ENCODE measurements around the gene CCDC88C.

The CCDC88C gene

DNA sequence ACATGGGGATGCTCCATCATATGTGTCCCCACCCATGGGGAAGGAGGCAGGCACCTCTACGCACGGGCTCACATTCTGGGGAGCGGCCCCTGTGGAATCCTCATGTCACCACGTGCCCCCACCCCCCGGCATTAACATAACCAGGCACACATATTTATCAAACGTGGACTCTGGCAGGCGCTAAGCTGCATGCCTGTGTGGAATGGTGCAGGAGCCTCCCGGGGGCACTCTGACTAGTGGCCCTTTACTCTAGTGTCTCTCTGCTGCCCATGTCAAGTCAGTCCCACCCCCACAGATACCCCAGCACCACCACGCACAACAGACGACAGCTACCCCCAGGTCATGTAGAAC lies 66.1 kb downstream of the CCDC88C start:
- no peaks in the 10 kb centered on the region for H3K27me3 ChIP-seq (ENCODE audit: insufficient read depth, low read length)
- H3K79me2 ChIP-seq (ENCODE audit: control insufficient read depth, insufficient read depth, low read length, unreplicated experiment), result no peaks in the 10 kb centered on the region
- no peak overlapping the region for H2AFZ ChIP-seq (ENCODE audit: low read length, unreplicated experiment)
- H3K36me3 ChIP-seq (ENCODE audit: insufficient read depth, low read length), result no peaks in the 10 kb centered on the region
- H3K4me3 ChIP-seq (ENCODE audit: low read depth, low read length), result no peak overlapping the region
- H3K4me1 ChIP-seq (ENCODE audit: control insufficient read depth, insufficient read depth, low read length, unreplicated experiment), result peaks cover 12% of the 10 kb centered on the region
- H3K27ac ChIP-seq (ENCODE audit: low read depth, low read length), result no peak overlapping the region

DNA sequence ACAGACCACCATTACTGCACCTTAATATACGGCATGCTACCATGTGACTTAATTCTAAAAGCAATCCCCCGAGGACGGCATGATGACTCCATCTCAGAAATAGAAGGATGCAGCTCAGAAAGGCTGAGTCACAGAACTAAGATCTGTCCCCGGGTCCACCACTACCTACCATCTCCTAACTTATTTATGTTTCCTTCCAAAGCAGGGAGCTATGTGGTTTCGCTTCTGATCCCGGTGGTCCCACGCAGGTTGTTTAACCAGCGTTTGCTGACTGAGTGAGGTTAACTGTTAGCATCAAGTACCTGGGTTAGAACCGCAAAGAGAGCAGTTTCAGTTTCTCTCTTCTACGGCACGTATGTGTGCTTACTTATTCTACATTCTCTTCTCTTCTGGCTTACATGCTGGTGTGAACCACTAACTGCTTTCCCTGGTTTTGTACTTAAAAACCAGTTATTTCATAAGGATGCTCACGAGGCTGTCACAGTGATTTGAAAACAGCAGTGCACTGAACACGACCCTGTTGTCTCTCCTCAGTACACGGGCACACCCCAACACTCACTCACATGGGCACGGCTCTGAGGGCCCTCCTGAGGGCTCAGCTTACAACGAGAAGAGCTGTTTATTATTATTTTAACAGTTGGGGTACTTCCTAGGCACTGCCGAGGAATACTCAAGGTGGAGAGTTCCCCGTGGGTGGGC lies 66.7 kb downstream of the CCDC88C start:
- Histone ChIP-seq H3K27ac (ENCODE audit: low read depth, low read length) (no peak overlapping the region), H2AFZ (ENCODE audit: low read length, unreplicated experiment) (no peak overlapping the region), H3K79me2 (ENCODE audit: control insufficient read depth, insufficient read depth, low read length, unreplicated experiment) (no peaks in the 10 kb centered on the region), H3K27me3 (ENCODE audit: insufficient read depth, low read length) (no peaks in the 10 kb centered on the region), H3K4me1 (ENCODE audit: control insufficient read depth, insufficient read depth, low read length, unreplicated experiment) (peaks cover 16% of the 10 kb centered on the region), H3K4me3 (ENCODE audit: low read depth, low read length) (no peak overlapping the region), H3K36me3 (ENCODE audit: insufficient read depth, low read length) (no peaks in the 10 kb centered on the region)

DNA sequence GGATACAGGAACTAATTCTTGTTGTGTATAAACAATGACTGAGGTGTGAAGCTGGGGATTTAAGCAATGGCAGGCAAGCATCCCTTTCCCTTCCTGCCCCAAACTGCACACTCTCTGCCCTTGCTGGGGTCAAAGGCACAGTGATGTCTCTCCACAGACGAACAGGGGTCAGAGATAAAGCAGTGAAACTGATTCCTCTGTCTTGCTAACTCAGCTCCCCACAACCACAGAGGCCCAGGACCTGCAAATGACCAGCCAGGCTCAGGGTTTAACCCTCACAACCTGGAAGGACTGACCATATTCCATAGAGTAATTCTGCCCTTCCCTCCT lies 67.2 kb downstream of the CCDC88C start:
- no peak overlapping the region for H3K4me3 ChIP-seq (ENCODE audit: low read depth, low read length)
- H3K4me1 ChIP-seq (ENCODE audit: control insufficient read depth, insufficient read depth, low read length, unreplicated experiment), result peaks cover 17% of the 10 kb centered on the region
- H3K36me3 ChIP-seq (ENCODE audit: insufficient read depth, low read length), result no peaks in the 10 kb centered on the region
- no peaks in the 10 kb centered on the region for H3K27me3 ChIP-seq (ENCODE audit: insufficient read depth, low read length)
- H3K27ac ChIP-seq (ENCODE audit: low read depth, low read length), result no peak overlapping the region
- no peaks in the 10 kb centered on the region for H3K79me2 ChIP-seq (ENCODE audit: control insufficient read depth, insufficient read depth, low read length, unreplicated experiment)
- no peak overlapping the region for H2AFZ ChIP-seq (ENCODE audit: low read length, unreplicated experiment)

GRCh38 chr14:91349481-91350074 lies 68.0 kb downstream of the CCDC88C start:
- H3K36me3 ChIP-seq (ENCODE audit: insufficient read depth, low read length), result no peaks in the 10 kb centered on the region
- H2AFZ ChIP-seq (ENCODE audit: low read length, unreplicated experiment), result no peak overlapping the region
- no peak overlapping the region for H3K27ac ChIP-seq (ENCODE audit: low read depth, low read length)
- peaks cover 17% of the 10 kb centered on the region for H3K4me1 ChIP-seq (ENCODE audit: control insufficient read depth, insufficient read depth, low read length, unreplicated experiment)
- H3K27me3 ChIP-seq (ENCODE audit: insufficient read depth, low read length), result no peaks in the 10 kb centered on the region
- no peaks in the 10 kb centered on the region for H3K79me2 ChIP-seq (ENCODE audit: control insufficient read depth, insufficient read depth, low read length, unreplicated experiment)
- H3K4me3 ChIP-seq (ENCODE audit: low read depth, low read length), result no peak overlapping the region

DNA sequence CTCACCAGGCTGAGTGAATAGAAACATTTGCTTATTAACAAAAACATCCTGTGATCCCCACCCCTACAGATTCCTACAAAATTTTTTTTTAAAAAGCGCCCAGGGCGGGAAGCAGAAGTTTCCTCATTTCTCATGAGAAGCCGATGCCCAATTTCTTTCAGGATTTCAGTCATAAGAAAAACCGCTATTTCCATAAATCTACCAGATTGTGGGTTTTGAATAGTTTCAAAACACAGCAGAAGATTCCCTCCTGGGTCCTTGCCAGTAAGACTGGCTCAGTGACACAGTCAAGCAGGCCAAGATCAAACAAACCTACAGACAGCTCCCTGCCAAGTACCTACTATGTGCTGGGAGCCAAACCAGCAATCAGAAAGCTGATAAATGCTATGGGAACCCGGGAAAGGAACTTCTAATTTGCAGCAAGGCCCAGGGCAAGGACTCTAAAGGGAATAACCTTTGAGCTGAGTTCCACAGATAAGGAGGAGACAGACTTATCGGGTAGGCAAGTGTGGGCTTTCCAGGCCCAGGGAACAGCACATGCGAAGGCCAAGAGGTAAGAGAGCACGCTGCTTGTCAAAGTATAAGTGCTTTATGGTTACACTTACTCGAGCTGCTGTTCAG lies 68.7 kb downstream of the CCDC88C start:
- H3K4me3 ChIP-seq (ENCODE audit: low read depth, low read length), result no peak overlapping the region
- no peak overlapping the region for H3K27ac ChIP-seq (ENCODE audit: low read depth, low read length)
- H3K4me1 ChIP-seq (ENCODE audit: control insufficient read depth, insufficient read depth, low read length, unreplicated experiment), result peaks cover 17% of the 10 kb centered on the region
- H3K36me3 ChIP-seq (ENCODE audit: insufficient read depth, low read length), result no peaks in the 10 kb centered on the region
- no peaks in the 10 kb centered on the region for H3K79me2 ChIP-seq (ENCODE audit: control insufficient read depth, insufficient read depth, low read length, unreplicated experiment)
- H2AFZ ChIP-seq (ENCODE audit: low read length, unreplicated experiment), result no peak overlapping the region
- no peaks in the 10 kb centered on the region for H3K27me3 ChIP-seq (ENCODE audit: insufficient read depth, low read length)

DNA sequence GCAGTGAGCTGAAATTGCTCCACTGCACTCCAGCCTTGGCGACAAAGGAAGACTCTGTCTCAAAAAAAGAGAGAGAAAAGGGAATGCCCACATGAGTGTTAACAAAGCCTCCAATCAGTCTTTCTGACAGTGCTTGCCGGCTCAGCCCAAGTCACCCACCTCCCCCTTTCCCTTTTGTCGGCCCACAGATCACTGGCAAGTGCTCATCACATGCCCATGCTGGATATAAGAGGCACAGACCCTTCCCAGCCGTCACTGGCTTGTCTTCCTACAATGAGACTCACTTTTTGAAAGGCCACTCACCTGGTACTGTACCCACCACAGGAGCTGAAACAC lies 70.8 kb downstream of the CCDC88C start:
- Histone ChIP-seq H3K27ac (ENCODE audit: low read depth, low read length) (no peak overlapping the region), H3K4me3 (ENCODE audit: low read depth, low read length) (no peak overlapping the region), H3K4me1 (ENCODE audit: control insufficient read depth, insufficient read depth, low read length, unreplicated experiment) (peaks cover 17% of the 10 kb centered on the region), H3K36me3 (ENCODE audit: insufficient read depth, low read length) (no peaks in the 10 kb centered on the region), H3K79me2 (ENCODE audit: control insufficient read depth, insufficient read depth, low read length, unreplicated experiment) (no peaks in the 10 kb centered on the region), H3K27me3 (ENCODE audit: insufficient read depth, low read length) (no peaks in the 10 kb centered on the region), H2AFZ (ENCODE audit: low read length, unreplicated experiment) (no peak overlapping the region)

DNA sequence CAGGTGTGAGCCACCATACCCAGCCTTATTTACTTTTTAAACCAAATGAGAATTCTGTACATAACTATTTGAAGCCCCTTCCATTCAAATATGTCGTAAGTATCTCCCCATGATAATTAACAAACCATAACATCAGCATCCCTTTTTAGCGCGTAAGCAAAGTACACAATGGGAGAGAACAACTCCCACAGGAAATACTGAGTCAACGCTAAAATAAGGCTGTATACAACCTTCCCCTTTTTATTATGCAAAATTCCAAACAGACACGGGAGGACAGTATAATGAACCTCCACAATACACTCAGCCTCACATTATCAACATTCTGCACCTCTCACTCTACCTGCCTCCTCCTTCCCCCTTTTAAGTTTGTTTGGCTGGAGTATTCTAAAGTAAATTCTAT lies 73.5 kb downstream of the CCDC88C start:
- Histone ChIP-seq H3K27ac (ENCODE audit: low read depth, low read length) (no peak overlapping the region), H2AFZ (ENCODE audit: low read length, unreplicated experiment) (no peak overlapping the region), H3K4me1 (ENCODE audit: control insufficient read depth, insufficient read depth, low read length, unreplicated experiment) (peaks cover 10% of the 10 kb centered on the region), H3K27me3 (ENCODE audit: insufficient read depth, low read length) (no peaks in the 10 kb centered on the region), H3K36me3 (ENCODE audit: insufficient read depth, low read length) (no peaks in the 10 kb centered on the region), H3K4me3 (ENCODE audit: low read depth, low read length) (no peak overlapping the region), H3K79me2 (ENCODE audit: control insufficient read depth, insufficient read depth, low read length, unreplicated experiment) (no peaks in the 10 kb centered on the region)

DNA sequence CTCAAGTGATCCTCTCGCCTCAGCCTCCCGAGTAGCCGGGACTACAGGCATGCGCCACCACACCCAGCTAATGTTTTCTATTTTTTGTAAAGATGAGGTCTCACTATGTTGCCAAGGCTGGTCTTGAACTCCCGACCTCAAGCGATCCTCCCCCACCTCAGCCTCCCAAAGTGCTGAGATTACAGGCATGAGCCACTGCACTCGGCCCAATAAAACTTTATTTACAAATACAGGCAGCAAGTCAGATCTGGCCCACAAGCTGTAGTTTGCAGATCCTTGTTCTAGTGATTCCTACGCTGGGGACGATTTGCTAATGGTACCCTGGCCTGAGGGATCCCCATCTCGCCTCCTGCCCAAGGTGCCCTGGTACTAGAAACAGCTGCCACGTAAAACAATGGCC lies 74.6 kb downstream of the CCDC88C start:
- Histone ChIP-seq H3K4me3 (ENCODE audit: low read depth, low read length) (no peak overlapping the region), H3K4me1 (ENCODE audit: control insufficient read depth, insufficient read depth, low read length, unreplicated experiment) (peaks cover 10% of the 10 kb centered on the region), H2AFZ (ENCODE audit: low read length, unreplicated experiment) (no peak overlapping the region), H3K79me2 (ENCODE audit: control insufficient read depth, insufficient read depth, low read length, unreplicated experiment) (no peaks in the 10 kb centered on the region), H3K27ac (ENCODE audit: low read depth, low read length) (no peak overlapping the region), H3K27me3 (ENCODE audit: insufficient read depth, low read length) (no peaks in the 10 kb centered on the region), H3K36me3 (ENCODE audit: insufficient read depth, low read length) (no peaks in the 10 kb centered on the region)

DNA sequence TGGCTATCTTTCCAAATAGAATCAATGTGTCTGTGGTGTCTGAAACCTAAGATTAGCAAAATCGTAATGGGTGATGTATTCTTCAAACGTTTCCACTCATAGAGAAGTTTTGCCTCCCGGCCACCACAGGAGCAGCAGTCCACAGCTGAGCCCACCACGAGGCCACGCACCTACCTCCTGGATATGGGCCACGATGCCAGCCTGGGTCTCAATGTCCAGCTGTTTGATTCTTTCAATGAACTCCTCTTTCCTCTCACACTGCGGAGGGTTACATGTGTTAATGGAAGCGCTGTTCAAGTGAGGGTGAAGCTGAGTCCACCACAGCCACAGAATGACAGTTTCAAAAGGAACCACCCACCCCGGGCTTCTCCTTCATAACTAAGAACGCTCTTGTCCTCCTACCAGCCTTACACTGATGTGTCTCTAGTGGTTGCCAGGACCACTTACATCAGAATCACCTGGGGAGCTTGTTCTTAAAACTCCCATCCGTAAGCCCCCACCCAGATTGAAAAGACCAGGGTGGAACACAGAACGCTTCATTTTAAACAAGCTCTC lies 75.3 kb downstream of the CCDC88C start:
- no peaks in the 10 kb centered on the region for H3K27me3 ChIP-seq (ENCODE audit: insufficient read depth, low read length)
- no peak overlapping the region for H3K4me3 ChIP-seq (ENCODE audit: low read depth, low read length)
- H3K36me3 ChIP-seq (ENCODE audit: insufficient read depth, low read length), result no peaks in the 10 kb centered on the region
- H3K27ac ChIP-seq (ENCODE audit: low read depth, low read length), result no peak overlapping the region
- no peaks in the 10 kb centered on the region for H3K79me2 ChIP-seq (ENCODE audit: control insufficient read depth, insufficient read depth, low read length, unreplicated experiment)
- peaks cover 10% of the 10 kb centered on the region for H3K4me1 ChIP-seq (ENCODE audit: control insufficient read depth, insufficient read depth, low read length, unreplicated experiment)
- no peak overlapping the region for H2AFZ ChIP-seq (ENCODE audit: low read length, unreplicated experiment)

DNA sequence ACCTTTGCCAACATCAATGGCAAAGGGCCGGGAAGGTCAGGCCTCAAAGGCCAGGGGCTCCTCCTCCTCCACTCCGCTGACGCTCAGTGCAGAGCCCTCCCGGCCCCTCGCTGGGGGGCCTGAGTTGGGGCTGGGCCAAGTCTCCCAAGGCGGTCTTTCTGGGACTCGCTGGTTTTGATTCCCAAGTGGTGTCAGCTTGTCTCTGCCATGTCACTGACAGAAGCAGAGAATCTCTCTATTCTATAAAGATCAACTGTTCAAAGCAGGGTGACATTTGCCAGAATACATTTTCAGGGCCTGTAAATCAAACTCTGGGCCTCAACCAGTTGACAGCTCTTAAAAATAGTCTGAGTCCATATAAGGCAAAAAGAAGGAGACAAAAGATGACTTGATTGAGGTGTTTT lies 75.9 kb downstream of the CCDC88C start:
- Histone ChIP-seq H3K27ac (ENCODE audit: low read depth, low read length) (no peak overlapping the region), H3K79me2 (ENCODE audit: control insufficient read depth, insufficient read depth, low read length, unreplicated experiment) (no peaks in the 10 kb centered on the region), H2AFZ (ENCODE audit: low read length, unreplicated experiment) (no peak overlapping the region), H3K36me3 (ENCODE audit: insufficient read depth, low read length) (no peaks in the 10 kb centered on the region), H3K27me3 (ENCODE audit: insufficient read depth, low read length) (no peaks in the 10 kb centered on the region), H3K4me1 (ENCODE audit: control insufficient read depth, insufficient read depth, low read length, unreplicated experiment) (peaks cover 8% of the 10 kb centered on the region), H3K4me3 (ENCODE audit: low read depth, low read length) (no peak overlapping the region)

GRCh38 chr14:91341334-91341733 lies 76.3 kb downstream of the CCDC88C start:
- H3K4me1 ChIP-seq (ENCODE audit: control insufficient read depth, insufficient read depth, low read length, unreplicated experiment), result peaks cover 4% of the 10 kb centered on the region
- no peak overlapping the region for H3K27ac ChIP-seq (ENCODE audit: low read depth, low read length)
- H3K27me3 ChIP-seq (ENCODE audit: insufficient read depth, low read length), result no peaks in the 10 kb centered on the region
- no peaks in the 10 kb centered on the region for H3K36me3 ChIP-seq (ENCODE audit: insufficient read depth, low read length)
- no peak overlapping the region for H2AFZ ChIP-seq (ENCODE audit: low read length, unreplicated experiment)
- no peak overlapping the region for H3K4me3 ChIP-seq (ENCODE audit: low read depth, low read length)
- no peaks in the 10 kb centered on the region for H3K79me2 ChIP-seq (ENCODE audit: control insufficient read depth, insufficient read depth, low read length, unreplicated experiment)
